Skeletal muscle tissue (tissue), 4 donors: ENCODE data around the gene PCYT1A. TPM values are rescaled to one million over a fixed set of nuclear protein-coding genes. Genes with fewer than 3 reads are reported as not detected.

ENCODE experiments used
- H3K27ac ChIP-seq: one replicate; pipeline ENCODE4 v1.7.0; 2013; ENCODE audit warnings: mild to moderate bottlenecking, low read depth, low read length, inconsistent platforms
- H3K27me3 ChIP-seq, 3 donors: one replicate each; pipeline ENCODE4 v1.7.0; 2013; ENCODE audit warnings: low read length in 3 of 3; ENCODE audit not compliant: control insufficient read depth in 3 of 3, insufficient read depth in 3 of 3
- H3K36me3 ChIP-seq, 3 donors: one replicate each; pipeline ENCODE4 v1.7.0; 2013; ENCODE audit warnings: low read length in 3 of 3; ENCODE audit not compliant: control insufficient read depth in 3 of 3, insufficient read depth in 3 of 3
- H3K4me1 ChIP-seq, 3 donors: one replicate each; pipeline ENCODE4 v1.7.0; 2013; ENCODE audit warnings: low read length in 3 of 3, mild to moderate bottlenecking in 3 of 3; ENCODE audit not compliant: control insufficient read depth in 3 of 3, insufficient read depth in 3 of 3
- H3K4me3 ChIP-seq, 3 donors: one replicate each; pipeline ENCODE4 v1.7.0; 2013; ENCODE audit warnings: low read length in 3 of 3
- H3K9ac ChIP-seq, 3 donors: one replicate each; pipeline ENCODE4 v1.7.0; 2013; ENCODE audit warnings: low read length in 3 of 3, mild to moderate bottlenecking in 3 of 3, moderate library complexity in 2 of 3, low read depth in 1 of 3
- H3K9me3 ChIP-seq, 3 donors: one replicate each; pipeline ENCODE4 v1.7.0; 2013; ENCODE audit warnings: low read length in 3 of 3; ENCODE audit not compliant: control insufficient read depth in 3 of 3
- total RNA-seq: library from RNA; depleted of rRNA; stranded (reverse); fragments of >200 nt; gene quantifications from one replicate; pipeline ENCODE4 v1.2.3, GENCODE V29; 2014
- donor health status: Osteomylitis.

The PCYT1A gene
- total RNA-seq = 35.0 TPM

GRCh38 chr3:196287440-196288140 is at the start of gene PCYT1A:
Gene PCYT1A, minus strand, starts transcription at chr3:196287726. Its CDS starts 17,195 bp downstream, at chr3:196270531.
- Histone ChIP-seq H3K9me3 (no peaks in the 10 kb centered on the region), H3K4me1 (peaks cover 26 to 43% (median 30%) of the 10 kb centered on the region in 3 donors), H3K27me3 (no peaks in the 10 kb centered on the region), H3K36me3 (peaks cover 0 to 3% (median 0%) of the 10 kb centered on the region in 3 donors), H3K9ac (peak within 1 kb of the TSS; percentile 92 to 99 (median 98)), H3K4me3 (peak within 1 kb of the TSS; percentile 92 to 100 (median 100)), H3K27ac (peak within 1 kb of the TSS; percentile 95)

GRCh38 chr3:196336319-196337145 is 49.0 kb upstream of the PCYT1A start:
- peaks cover 0 to 9% (median 0%) of the 10 kb centered on the region in 3 donors for H3K4me1 ChIP-seq
- peaks cover 0 to 10% (median 3%) of the 10 kb centered on the region in 3 donors for H3K27me3 ChIP-seq
- H3K9me3 ChIP-seq = no peaks in the 10 kb centered on the region
- no peak overlapping the region for H3K4me3 ChIP-seq
- H3K36me3 ChIP-seq = no peaks in the 10 kb centered on the region
- no peak overlapping the region for H3K9ac ChIP-seq
- H3K27ac ChIP-seq = no peak overlapping the region

- Histone ChIP-seq H3K4me1 (peaks cover 0 to 9% (median 0%) of the 10 kb centered on the region in 3 donors), H3K4me3 (no peak overlapping the region), H3K27ac (no peak overlapping the region), H3K9ac (no peak overlapping the region), H3K27me3 (peaks cover 0 to 10% (median 3%) of the 10 kb centered on the region in 3 donors), H3K36me3 (no peaks in the 10 kb centered on the region), H3K9me3 (no peaks in the 10 kb centered on the region)
Measured at GRCh38 chr3:196335503-196335948, 48.0 kb upstream of the PCYT1A start.

GRCh38 chr3:196334982-196335381 is 47.5 kb upstream of the PCYT1A start:
- no peaks in the 10 kb centered on the region for H3K9me3 ChIP-seq
- H3K27ac ChIP-seq = no peak overlapping the region
- H3K4me3 ChIP-seq = no peak overlapping the region
- H3K4me1 ChIP-seq = peaks cover 0 to 9% (median 0%) of the 10 kb centered on the region in 3 donors
- peaks cover 0 to 10% (median 3%) of the 10 kb centered on the region in 3 donors for H3K27me3 ChIP-seq
- H3K36me3 ChIP-seq = no peaks in the 10 kb centered on the region
- H3K9ac ChIP-seq = no peak overlapping the region

GRCh38 chr3:196332168-196332567 is 44.6 kb upstream of the PCYT1A start:
- Histone ChIP-seq H3K9ac (no peak overlapping the region), H3K36me3 (no peaks in the 10 kb centered on the region), H3K4me3 (no peak overlapping the region)

GRCh38 chr3:196327405-196327804 is 39.9 kb upstream of the PCYT1A start:
- Histone ChIP-seq H3K4me1 (peaks cover 0 to 7% (median 3%) of the 10 kb centered on the region in 3 donors), H3K27ac (no peak overlapping the region), H3K4me3 (no peak overlapping the region), H3K36me3 (peaks cover 0 to 3% (median 0%) of the 10 kb centered on the region in 3 donors), H3K27me3 (peaks cover 0 to 4% (median 0%) of the 10 kb centered on the region in 3 donors), H3K9ac (no peak overlapping the region), H3K9me3 (no peaks in the 10 kb centered on the region)

More at GRCh38 chr3:196332168-196332567, 44.6 kb upstream of the PCYT1A start:
- Histone ChIP-seq H3K4me1 (no peaks in the 10 kb centered on the region), H3K9me3 (no peaks in the 10 kb centered on the region), H3K27me3 (peaks cover 0 to 5% (median 4%) of the 10 kb centered on the region in 3 donors), H3K27ac (no peak overlapping the region)

GRCh38 chr3:196326936-196327335 is 39.4 kb upstream of the PCYT1A start:
- Histone ChIP-seq H3K27me3 (peaks cover 0 to 4% (median 0%) of the 10 kb centered on the region in 3 donors), H3K4me3 (no peak overlapping the region), H3K9me3 (no peaks in the 10 kb centered on the region), H3K9ac (no peak overlapping the region), H3K36me3 (peaks cover 0 to 3% (median 0%) of the 10 kb centered on the region in 3 donors), H3K27ac (no peak overlapping the region), H3K4me1 (peaks cover 0 to 7% (median 3%) of the 10 kb centered on the region in 3 donors)

- Histone ChIP-seq H3K4me3 (no peak overlapping the region), H3K4me1 (peaks cover 0 to 7% (median 6%) of the 10 kb centered on the region in 3 donors), H3K27ac (no peak overlapping the region), H3K36me3 (peaks cover 0 to 3% (median 0%) of the 10 kb centered on the region in 3 donors), H3K9me3 (no peaks in the 10 kb centered on the region), H3K27me3 (peaks cover 0 to 4% (median 0%) of the 10 kb centered on the region in 3 donors), H3K9ac (no peak overlapping the region)
Measured at GRCh38 chr3:196323691-196324090, 36.2 kb upstream of the PCYT1A start.

GRCh38 chr3:196323016-196323415 is 35.5 kb upstream of the PCYT1A start:
- H3K4me3 ChIP-seq = no peak overlapping the region
- H3K4me1 ChIP-seq = peaks cover 0 to 7% (median 6%) of the 10 kb centered on the region in 3 donors
- H3K36me3 ChIP-seq = peaks cover 0 to 3% (median 0%) of the 10 kb centered on the region in 3 donors
- no peak overlapping the region for H3K9ac ChIP-seq
- H3K27ac ChIP-seq = no peak overlapping the region
- peaks cover 0 to 4% (median 0%) of the 10 kb centered on the region in 3 donors for H3K27me3 ChIP-seq
- no peaks in the 10 kb centered on the region for H3K9me3 ChIP-seq
